OCI-LY3 (cell line): ENCODE results near the gene SPPL2B.
"Not testable (repeated sequence)": the region's sequence is repeated elsewhere in the genome, so short reads cannot be mapped to it uniquely, and the experiment has no call there.

Experiments
- EZH2phosphoT487 ChIP-seq: fragments of 200-600 bp; shearing (Covaris generic); IDR thresholded peaks from 2 replicates; pipeline ENCODE4 v1.6.1; 2018; ENCODE audit warnings: antibody characterized with exemption, mixed run types, low read depth
- TF ChIP-seq, protein P1 (sequence below): fragments of 200-600, 300-600 bp; sonication (generic); IDR thresholded peaks from 2 replicates; pipeline ENCODE4 v1.5.1; 2014; ENCODE audit warnings: antibody characterized with exemption, low read length, low read depth

DNA sequence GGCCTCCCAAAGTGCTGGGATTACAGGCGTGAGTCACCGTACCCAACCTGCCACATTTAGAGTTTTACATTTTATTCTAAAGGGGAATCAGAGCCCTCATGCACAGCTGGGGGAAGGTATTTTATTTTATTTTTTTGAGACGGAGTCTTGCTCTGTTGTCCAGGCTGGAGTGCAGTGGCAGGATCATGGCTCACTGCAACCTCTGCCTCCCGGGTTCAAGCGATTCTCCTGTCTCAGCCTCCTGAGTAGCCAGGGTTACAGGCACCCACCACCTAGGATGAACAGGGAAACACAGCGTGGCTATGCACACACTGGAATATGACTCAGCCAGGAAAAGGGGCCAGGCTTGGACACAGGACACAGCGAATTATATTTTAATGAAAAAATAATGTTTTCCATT is 68.7 kb downstream of the SPPL2B start:
- TF ChIP-seq, protein P1, sequence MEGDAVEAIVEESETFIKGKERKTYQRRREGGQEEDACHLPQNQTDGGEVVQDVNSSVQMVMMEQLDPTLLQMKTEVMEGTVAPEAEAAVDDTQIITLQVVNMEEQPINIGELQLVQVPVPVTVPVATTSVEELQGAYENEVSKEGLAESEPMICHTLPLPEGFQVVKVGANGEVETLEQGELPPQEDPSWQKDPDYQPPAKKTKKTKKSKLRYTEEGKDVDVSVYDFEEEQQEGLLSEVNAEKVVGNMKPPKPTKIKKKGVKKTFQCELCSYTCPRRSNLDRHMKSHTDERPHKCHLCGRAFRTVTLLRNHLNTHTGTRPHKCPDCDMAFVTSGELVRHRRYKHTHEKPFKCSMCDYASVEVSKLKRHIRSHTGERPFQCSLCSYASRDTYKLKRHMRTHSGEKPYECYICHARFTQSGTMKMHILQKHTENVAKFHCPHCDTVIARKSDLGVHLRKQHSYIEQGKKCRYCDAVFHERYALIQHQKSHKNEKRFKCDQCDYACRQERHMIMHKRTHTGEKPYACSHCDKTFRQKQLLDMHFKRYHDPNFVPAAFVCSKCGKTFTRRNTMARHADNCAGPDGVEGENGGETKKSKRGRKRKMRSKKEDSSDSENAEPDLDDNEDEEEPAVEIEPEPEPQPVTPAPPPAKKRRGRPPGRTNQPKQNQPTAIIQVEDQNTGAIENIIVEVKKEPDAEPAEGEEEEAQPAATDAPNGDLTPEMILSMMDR: not testable (repeated sequence)
- TF ChIP-seq EZH2phosphoT487: not testable (repeated sequence)
